NCI-H146 treated with DMSO at 0.1 percent for 48 hours (cell line): ENCODE measurements around the gene APOBEC2.
A peak's percentile ranks its signal among the peaks of the same experiment; 100 is the strongest.

Experiments
- DNase-seq: peaks from one replicate; lab custom pipeline; 2025; ENCODE audit not compliant: unreplicated experiment; lab: John Stamatoyannopoulos, UW

Gene APOBEC2

DNA sequence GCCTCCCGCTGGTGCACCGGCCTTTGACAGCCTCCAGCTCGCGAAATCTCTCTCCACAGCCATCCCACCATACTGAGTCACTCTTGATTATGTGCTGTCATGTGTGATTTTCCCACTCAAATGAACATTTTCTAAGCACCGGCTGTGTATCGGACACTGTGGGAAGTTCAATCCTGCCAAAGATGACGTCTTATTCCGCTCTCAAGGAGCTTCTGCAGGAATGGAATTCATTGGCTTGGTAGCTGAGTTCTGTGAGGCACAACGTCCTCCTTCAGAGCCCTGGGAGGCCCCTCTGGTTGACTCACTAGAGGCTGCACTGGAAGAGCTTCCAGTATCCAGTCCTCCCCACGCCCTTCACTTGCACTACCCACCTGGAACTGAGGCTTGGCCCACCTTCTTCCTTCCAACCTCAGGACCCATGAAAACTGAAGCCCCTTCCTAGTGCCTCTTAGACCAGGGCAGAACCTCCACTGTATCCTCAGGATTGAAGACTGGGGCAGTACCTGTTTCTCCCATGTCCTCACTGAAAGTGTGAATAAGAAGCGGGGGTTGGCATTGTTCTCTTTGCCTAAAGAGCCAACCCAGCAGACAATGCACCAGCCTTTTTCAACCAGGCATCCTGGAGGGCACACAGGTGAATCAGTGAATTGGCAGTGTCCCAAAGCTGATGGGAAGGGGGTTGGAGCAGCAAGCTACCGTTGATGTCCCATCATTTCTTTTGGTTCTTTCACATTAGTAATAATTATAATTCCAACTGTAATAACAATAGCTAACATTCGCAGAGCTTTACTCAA is 15.7 kb upstream of the APOBEC2 start:
- DNase-seq, result no peak

DNA sequence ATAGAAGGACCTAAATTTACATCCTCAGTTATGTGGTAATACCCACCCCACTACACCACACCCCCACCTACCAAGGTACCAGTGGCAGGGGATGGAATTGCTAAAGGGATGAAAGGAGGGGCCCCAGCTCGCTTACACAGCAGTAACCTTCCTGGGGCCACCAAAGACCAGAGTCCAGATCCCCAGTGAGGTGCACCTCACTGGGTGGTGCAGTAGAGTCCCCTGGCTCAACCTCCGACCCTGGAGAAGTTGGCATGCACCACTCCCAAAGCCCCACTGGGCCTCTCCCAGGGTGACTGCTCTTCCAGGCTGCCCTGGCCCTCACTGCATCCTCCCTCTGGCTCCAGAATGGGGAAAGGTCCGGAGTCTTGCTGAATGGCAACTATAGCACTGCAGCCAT is 14.8 kb upstream of the APOBEC2 start:
- no peak for DNase-seq

DNA sequence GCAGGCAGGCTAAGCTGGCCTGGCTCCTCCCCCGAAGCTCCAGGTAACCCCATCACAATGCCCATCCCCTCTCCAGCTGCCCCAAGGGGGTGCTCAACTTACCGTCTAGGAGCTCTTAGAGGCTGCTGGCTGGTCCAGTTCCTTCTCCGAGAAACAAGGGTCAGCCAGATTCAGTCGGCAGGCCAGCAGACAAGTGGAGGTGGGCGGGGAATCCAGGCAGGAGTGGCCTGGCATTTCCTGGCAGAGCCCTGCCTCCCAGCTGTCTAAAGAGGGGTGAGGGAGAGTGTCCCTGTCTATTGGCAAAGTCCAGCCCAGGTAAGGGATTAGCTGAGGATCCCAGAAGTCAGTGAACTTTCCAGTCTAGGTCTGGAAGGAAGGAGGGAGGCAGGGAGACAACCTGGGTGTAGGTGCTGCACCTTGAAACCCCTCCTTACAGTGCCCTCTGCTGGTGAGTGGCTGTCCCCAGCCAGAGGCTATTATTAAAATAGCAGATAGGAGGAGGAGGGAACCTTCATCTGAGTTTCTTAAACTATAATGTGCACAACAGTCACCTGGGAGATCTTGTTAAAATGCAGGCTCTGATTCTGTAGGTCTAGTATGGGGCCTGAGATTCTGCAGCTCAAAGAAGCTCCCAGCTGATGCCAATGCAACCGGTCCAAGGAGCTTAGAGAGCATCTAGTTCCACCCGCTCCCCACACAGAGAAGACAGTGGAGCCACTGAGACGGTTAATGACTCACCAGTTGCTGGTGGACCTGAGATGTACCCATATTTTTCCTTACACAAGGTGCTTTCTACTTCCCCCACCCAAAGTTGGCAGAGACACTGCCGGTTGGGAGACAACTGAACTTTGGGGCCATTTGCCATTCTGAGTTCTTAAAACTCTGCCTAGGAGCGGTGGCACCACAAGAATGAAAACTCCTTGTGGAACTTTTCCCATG is 13.7 kb upstream of the APOBEC2 start, which contains the start of gene UNC5CL:
Gene UNC5CL, minus strand, starts transcription at position 162 of the 939 bp plus-strand sequence. CDS start 4,147 bp downstream, outside the sequence.
- peak; percentile 72 for DNase-seq

DNA sequence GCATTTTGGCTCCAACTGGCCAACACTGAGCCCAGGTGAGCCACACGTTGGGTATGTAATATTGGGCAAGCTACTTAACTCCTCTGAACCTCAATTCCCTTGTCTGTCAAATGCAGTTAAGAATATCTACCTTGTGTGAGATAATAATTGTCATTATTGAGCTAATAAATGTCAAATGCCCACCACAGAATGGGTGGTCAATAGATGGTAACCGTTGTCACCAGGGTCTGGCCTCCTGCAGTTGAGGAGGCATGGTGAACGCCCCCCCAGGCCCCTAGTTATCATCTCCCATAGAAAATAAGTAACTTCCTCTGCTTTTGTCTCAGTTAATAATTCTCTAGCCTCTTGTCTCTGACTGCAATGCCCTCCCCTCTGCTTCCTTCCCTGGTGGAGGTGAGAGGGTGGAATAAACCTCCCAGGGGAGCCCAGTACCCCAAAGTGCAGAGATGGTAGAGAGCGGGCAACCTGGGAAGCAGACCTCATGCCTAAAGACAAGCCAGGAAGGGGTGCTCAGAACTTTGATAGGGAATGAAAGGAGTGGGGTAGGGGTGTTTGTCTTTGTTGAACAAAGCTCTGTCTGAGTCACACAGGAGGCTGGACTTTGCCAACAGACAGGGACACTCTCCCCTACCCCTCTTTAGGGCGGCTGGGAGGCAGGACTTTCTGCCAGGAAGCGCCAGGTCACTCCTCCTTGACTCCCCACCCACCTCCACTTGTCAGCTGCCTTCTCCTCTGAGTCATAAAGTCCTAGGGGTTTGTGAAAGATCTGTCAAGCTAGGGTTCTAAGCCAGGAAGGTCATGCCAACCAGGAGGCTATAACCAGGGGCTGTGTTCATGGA is 12.7 kb upstream of the APOBEC2 start:
- DNase-seq, result no peak

DNA sequence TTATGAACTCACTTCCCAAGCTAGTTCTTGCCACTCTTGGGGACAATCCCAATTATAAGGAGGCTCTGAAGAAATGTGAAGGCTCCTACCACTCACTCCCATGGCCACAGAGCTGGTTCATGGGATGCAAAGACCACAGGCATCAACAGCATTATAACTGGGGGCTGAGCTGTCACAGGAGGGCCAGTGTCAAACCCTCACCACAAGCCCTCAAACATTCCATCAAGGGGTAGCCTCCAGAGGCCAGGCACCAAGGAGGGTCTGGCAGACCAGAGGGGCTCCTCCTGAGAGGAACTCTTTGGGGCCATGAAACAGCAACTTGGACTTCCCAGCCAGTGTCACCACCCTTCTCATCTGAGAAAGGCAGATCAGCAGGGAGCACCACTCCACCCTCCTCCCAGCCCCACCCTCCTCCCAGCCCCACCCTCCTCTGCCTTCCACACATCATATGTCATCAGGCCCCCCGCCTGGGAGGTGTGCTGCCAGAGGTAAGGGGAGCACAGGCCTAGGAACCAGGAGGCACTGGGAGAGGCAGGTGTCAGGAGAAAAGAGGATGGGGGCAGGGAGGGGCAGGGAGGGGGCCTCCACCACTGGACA is 12.0 kb upstream of the APOBEC2 start:
- DNase-seq, result no peak

DNA sequence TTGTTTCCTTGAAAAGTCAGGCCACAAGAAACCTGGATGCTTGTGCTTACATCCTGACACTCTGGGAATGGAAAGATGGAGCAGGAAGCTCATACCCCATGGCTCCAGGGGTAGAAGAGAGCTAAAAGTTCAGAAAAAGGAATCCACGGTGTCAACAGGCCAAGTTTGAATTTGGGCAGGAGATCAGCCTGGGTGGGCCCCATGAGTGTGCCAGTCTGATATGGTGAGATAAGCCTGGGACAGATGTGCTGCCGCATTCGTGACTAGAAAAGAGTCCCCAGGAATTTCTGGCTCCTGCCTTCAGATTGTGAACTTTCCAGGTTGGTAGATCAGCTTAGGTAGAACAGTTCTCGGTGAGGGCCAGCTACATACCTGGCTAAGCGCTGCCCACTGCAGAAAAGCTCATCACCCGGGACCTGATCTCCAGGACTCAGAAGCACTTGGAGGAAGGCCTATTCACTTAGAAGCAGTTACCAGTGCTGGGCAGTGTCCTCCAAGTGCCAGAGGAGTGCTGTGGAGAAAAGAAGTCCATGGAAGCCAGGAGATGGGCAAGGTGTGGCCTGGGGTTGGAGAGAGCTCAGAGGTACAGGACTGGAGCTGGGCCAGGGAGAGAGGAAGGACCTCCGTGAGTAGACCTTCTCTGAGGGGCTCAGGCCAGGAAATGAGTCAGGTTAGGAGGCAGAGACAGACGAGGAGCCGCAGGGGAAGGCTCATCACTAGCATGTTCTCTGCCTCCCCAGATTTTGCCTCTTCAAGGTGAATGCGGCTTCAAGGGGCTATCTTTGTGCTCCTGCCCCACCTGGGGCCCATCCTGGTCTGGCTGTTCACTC is 10.6 kb upstream of the APOBEC2 start, which contains the start of gene TSPO2:
Gene TSPO2, plus strand, starts transcription at position 242 of the 830 bp plus-strand sequence. Its CDS starts 519 bp downstream, at position 761.
- no peak for DNase-seq

DNA sequence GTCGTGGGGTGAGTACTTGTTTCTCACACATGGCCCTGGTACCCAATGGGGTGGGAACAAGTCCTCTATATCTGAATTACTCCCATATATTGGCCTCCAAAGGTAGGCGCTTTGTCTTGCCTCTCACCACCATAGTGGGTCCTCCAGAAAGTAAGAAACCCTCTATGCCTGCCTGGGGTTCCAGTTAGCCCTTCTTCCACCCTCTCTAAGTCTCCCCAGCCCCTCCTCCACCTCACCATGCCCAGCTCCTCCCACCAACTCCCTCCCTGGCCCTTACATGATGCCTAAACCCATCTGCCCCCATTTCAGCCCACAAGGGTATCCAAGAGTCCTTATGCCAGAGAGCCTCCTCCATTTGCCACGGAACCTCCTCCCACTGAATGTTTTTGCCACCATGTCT is 9.9 kb upstream of the APOBEC2 start:
- DNase-seq, result no peak

DNA sequence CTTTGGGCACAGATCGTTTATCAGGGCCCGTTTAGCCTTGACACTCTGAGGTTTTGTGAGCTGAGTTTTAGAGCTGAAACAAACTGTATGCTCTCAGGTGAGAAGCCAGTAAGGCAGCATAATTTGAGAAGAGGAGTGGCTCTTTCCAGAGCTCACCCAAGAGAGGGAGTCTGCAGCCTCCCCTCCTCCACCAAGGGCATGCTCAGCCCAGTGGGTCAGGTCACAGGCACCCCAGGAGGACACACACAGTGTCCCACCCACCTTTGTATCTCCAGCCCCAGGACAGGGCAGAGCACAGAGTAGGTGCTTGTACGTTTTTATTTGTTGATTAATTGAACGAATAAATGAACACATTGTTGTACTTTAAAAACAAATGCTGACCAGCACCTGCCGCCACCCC is 7.3 kb upstream of the APOBEC2 start:
- DNase-seq, result no peak

DNA sequence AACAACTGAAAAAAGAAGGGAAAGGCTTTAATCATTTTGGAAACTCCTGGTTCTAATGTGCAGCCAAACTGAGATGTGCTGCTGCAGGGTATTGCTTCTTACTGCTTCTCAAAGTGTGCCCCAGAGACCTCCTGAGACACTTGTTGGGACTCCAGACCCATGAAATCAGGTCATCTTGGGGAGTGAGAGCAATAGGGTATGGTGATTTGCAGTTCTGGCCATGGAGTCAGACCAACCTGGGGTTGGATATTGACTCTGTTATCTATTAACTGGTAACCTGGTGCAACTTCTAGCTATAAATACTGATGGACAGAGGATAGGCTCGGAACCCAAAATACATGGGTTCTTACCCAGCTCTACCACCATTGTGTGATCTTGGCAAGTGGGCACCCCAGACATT is 6.9 kb upstream of the APOBEC2 start:
- DNase-seq, result no peak

DNA sequence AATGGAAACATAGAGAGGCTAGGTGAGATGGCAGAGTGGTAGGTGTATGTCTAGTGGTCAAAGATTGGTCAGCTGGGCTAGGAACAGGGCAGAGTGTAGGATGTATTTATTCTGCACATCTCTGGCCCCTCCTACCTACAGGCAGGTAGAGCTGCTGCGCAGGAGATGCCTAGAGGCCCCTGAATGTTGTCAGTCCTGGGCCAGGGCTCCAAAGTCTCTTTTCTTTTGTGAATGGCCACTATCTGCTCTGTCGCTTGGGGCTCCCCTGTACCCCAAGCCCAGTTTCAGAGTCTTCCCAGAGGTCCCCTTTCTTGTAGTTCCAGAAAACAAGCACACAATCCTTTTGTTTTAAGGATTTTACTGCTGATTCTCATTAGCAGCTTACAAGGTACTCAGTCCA is 5.7 kb upstream of the APOBEC2 start:
- no peak for DNase-seq

DNA sequence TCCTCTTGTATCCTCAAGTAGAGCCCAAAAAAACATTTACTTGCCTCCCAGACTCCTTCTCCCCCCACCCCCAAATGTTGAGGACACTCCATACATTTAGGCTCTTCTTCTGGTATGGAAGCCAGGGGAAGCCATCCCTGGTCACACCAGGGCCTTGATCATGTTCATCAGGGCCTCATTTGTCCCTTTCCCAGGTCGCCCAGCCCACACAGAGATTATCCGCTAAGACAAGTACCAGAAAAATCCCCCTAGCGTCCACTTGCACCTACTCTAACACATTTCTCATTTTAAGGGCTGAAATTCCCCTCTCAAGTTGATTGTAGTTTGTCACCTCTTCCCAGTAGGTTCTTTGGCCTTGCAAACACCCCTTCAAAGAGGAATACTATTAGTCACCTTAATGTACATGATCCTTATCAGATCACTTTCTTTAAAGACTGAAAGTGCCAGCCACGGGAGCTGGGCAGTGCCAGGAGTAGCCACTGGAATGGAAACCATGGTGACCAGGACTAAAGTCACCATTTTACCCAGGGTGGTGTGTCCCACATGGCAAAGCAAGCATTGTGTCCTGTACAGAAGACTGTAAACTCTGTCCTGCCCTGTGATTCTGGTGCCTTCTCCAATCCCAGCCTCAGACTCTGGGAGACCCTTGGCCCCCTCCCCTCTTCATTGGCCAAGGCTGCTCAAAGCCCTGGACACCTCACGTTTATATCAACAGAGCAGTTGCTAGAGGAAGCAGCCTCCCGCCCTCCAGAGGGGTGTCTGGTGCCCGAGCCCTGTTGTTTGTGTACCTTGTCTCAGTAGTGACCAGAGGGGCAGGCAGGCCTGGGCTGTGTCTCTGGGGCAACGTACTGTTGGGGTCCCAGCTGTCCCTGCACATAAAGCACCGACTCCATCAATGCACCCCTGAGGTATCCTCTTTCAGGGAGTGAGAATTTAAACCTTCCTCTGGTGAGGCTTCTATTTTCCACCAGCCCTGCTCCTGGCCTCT is 5.0 kb upstream of the APOBEC2 start:
- no peak for DNase-seq

DNA sequence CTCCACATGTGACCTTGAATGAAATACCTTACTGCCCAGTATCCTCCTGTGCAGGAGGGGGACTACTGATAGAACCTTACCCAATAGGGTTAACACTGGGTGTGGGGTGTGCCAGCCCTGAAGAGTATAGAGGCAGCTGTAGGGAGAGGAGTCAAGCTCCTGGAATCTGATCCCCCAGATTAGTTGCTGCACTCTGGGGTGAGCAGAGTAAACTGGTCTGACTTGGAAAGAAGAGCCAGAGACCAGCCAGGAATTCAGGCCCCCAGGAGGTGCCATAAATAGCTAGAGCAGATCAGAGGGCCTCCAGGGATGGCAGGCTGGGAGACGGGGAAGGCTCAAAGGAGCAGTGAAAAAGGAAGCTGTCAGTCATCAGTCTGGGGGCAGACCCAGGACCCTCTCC is 3.5 kb upstream of the APOBEC2 start:
- no peak for DNase-seq

DNA sequence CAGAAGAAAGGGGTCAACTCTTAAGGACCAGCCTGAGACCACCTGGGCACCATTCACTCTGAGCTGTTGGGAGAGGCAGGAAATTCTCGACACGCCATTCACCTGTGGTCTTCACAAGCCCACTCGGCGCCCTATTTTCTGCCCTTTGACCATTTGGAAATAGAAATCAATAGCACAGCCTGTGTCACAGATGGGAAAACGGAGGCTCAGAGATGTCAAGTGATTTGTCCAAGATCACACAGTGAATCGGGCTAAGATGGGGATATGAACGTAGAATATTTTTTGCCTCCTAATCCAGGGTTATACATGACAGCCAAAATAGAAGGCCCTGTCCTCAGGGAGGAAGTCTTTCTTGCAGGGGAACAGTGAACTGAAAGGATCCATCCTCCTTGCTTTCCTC is 3.0 kb upstream of the APOBEC2 start:
- DNase-seq, result no peak

DNA sequence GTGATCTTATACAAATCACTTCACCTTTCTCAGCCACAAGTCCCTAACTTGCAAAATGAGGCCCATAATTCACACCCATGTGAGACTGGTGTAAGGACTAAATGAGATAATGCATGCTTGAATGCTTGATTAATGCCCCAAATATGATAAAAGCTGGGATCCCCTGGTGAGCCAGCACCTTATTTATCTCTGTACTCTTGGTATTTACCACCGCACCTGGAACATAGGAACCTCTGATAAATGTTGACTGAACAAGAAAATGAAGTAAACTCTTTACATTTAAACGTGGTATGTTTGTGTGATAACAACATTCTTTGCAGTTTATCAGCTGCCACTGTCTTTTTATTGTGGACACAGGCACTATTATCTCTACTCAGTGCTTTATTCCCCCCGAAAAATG is 2.5 kb upstream of the APOBEC2 start:
- DNase-seq, result no peak

DNA sequence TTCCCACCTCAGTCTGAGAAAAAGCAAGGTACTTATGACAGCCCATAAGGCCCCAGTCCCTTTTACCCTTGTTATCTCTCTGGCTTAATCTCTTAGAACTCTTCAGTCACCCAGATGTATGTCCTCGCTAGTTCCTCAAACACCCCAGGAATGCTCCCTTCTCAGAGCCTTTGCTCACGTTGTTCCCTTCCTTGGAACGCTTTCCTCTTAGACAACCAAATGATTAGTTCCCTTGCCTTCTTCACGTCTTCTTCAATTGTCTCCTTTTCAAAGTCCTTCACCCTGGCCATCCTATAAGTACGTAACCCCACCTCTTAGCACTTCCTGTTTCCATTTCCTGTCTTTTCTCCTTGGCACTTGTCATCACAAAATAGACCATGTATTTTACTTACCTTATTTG is 1.1 kb upstream of the APOBEC2 start:
- peak; percentile 75 for DNase-seq

DNA sequence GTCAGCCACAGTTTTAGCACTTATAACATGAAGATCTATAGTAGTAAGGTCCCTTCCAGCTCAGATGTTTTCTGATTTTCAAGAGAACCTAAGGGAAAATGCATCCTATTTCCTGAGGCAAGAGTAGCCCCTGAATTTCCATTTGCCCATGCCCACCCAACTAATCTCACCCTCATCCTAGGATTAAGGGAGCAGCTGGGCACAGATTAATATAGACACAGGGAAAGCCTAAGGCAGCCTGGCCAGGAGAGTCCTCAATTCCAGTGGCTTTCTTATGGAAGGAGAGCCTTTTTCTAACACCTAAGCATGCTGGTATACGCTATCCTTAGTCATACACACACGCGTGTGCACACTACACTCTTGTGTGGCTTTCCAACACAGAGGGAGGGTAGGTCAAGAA is 1.5 kb downstream of the APOBEC2 start:
- no peak for DNase-seq

DNA sequence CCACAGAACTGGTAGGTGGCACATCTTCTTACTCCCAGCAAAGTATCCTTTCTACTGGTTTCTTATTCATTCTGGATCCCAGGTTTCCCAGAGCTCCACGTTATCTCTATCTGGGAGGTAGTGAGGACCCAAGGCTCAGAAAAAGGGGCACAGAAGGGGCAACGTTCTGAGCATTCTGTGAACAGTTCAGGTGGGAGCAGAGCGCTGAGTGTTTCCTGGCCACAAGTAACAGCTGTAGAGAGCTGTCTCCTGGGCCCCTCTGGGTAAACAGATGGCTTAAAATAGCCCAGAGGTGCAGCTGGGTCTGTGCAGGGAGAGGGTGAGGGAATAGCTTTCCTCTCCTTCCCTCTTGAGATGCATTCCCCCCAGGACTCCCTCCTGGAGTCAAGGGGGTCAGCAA is 2.1 kb downstream of the APOBEC2 start:
- DNase-seq, result no peak

DNA sequence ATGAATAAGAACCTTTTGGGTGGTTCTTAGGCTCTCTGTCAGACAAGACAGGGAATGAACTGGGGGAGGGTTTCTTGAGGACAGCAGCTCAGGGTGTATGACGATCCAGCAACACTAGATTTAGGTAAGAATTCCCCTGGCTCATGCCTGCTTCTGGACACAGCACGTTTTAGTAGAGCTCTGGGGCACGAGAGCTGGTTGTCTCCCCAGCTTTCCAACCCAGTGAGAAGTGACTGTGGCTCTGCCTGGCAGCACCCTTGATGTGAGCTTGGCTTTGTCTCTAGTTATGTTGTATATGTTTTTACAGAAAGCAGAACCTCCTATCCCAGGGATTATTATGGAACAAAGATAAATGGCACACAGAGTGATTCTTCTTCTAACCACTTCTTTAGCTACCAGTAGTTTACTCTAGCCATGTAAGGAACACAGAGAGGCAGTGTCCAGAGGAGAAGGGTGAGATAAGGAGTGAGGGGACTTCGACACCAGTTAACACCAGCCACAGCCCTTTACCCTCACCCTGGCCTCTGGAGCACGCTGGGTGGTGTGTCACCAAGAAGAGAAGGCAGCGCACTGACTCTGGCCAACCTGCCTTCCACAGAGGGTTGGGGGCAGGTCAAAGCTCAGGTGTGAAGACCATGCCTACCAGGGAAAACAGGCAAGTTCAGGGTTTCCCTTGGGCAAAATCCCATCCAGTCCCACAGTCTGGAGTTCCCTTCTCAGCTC is 3.9 kb downstream of the APOBEC2 start:
- DNase-seq, result no peak
